8988T (cell line): Measurements from ENCODE around the gene PGM2L1.

Experiments
- DNase-seq: peaks from one replicate; pipeline ENCODE4 v3.0.0; 2011

PGM2L1 gene

DNA sequence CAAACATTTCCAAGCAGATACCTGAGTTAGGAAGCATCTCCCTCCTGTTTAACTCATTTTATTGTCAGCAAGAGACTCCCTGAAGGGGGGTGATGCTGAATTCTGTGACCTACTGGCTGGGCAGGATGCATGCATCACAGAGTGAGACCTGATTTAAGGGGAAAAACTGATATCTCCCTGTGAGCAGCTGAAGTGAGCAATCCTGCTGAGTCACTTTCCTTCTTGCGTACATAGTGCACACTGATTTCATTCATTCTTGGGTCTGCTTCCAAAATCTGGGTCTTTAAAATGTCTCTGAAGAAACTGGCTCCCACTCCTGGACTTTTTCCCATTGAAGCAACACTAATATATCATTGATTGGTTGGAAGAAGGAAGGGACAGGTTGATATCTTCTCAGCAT, 110.1 kb downstream of the PGM2L1 start:
- peak; percentile 48 for DNase-seq

GRCh38 chr11:74284466-74284865, 113.8 kb downstream of the PGM2L1 start:
- DNase-seq = no peak

DNA sequence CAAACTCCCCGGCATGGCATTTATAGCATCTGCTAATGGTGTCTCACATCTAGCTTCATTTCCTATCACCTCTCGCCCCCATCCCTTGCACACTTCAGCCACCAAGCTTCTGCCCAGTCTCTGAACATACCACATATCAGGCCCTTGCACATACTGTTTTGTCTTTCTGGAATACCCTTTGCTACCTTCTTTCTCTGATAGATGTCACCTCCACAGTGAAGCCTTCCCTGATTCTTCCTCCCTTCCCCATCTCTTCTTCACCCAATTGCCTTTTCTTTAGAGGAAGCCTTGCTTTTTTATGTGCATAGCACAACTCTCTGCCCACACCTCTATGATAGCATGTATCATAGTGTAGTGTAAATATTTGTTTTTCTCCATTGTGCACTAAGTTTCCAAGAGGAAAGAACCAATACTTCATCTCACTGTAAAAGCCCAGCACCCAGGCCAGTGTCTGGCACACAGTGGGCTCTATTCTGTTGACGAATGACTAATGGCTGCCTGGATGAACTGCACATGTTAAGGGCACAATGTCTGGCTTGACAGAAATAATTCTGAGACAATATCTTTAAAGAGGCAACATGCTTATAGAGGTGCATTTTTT, 114.6 kb downstream of the PGM2L1 start:
- no peak for DNase-seq

DNA sequence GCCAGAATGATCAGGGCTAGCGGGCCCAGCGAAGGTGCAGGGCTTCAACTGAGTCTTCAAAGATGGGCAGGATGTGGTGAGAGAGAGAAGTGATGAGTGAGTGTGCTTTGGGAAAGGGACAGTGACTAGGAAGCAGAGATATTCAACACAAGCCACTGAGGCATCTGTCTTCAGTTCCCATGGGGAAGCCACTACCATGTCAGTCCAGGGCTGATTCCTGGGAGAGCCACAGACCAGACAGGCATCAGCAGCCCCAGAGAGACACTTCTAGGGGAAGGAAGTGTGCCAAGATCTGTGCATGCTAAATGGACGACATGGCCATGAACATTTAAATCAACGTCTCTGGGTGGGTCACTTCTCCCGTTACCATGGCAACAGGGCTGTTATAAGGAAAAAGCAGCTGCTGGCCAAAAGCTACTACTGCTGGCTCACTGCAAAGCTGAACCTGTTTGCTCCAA, 115.3 kb downstream of the PGM2L1 start:
- DNase-seq = no peak

- DNase-seq = no peak
Observed at GRCh38 chr11:74282421-74282820, 115.8 kb downstream of the PGM2L1 start.

DNA sequence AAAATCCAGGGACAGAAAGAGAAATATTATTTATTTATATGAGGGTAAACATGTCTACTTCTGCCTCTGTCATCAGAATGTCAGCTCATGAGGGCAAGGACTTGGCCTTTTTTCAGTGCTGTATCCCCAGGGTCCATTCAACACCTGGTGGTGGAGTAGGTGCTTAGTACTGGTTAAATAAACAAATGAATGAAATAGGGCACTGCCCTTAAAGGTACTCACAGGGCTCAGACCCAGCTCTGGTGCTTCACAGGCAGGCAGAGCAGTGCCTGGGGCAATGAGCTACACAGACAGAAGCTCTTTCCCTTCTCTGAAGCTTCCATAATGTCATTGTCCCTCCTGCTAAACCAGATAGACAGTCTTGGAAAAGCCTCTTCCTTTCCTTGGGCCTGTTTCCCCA, 117.7 kb downstream of the PGM2L1 start:
- no peak for DNase-seq
